ENCODE data around the gene FBXO27.
"Not testable (repeated sequence)": the region's sequence is repeated elsewhere in the genome, so short reads cannot be mapped to it uniquely, and the experiment has no call there.

GRCh38 chr19:38989614-38990013 lies 42.7 kb downstream of the FBXO27 start:
- TF ChIP-seq POLR2AphosphoS5 (IDR thresholded peaks at IDR 0.05; ENCODE audit: borderline replicate concordance, low read depth, low read length); EZH2 (IDR thresholded peaks at IDR 0.05): not testable (repeated sequence)
